OCI-LY1 (cell line): ENCODE data around the gene SLC43A3.

Source experiments
- CTCF ChIP-seq: fragments of 200-600 bp; sonication (generic), shearing (Covaris generic); IDR thresholded peaks from 2 replicates; pipeline ENCODE4 v1.5.1; 2017; ENCODE audit warnings: mild to moderate bottlenecking, antibody characterized with exemption, low read length, moderate library complexity, mixed read lengths
- EZH2 ChIP-seq: fragments of 200-600 bp; sonication (generic), shearing (Covaris generic); IDR thresholded peaks from 2 replicates; pipeline ENCODE4 v1.8.0; 2017; ENCODE audit warnings: borderline replicate concordance, mixed run types, mild to moderate bottlenecking, antibody characterized with exemption, low read length, moderate library complexity, mixed read lengths

- no peak for TF ChIP-seq CTCF
- no peak for TF ChIP-seq EZH2
Measured at GRCh38 chr11:57464539-57465181, 37.7 kb upstream of the SLC43A3 start.
